Measurements from ENCODE around the gene SH2D1A. TPM values are rescaled to one million over a fixed set of nuclear protein-coding genes. Genes with fewer than 3 reads are reported as not detected.

SH2D1A gene
- total and polyA plus RNA-seq, 2 of the 4 experiments (the other 2 are of a cell fraction): not detected

- H3K18ac ChIP-seq (ENCODE audit: low read depth, low read length): no peak overlapping the region
- H2BK15ac ChIP-seq (ENCODE audit: low read depth, low read length): no peak overlapping the region
- ATAC-seq (ENCODE audit: low read depth) (no peak), DNase-seq (no peak)
- no peak overlapping the region for H3K27ac ChIP-seq (ENCODE audit: insufficient read depth, low read length)
- no peak overlapping the region for H3K56ac ChIP-seq (ENCODE audit: extremely low read depth, insufficient read depth, low read length)
- intact Hi-C loops (cut with micrococcal nuclease): no loop called here
- CTCF ChIA-PET: no interaction called here
- no peak overlapping the region for H2BK5ac ChIP-seq (ENCODE audit: low read depth, low read length, poor library complexity, severe bottlenecking)
- no peak overlapping the region for H2AK5ac ChIP-seq (ENCODE audit: low read depth, low read length)
- no peaks in the 10 kb centered on the region for H3K4me1 ChIP-seq (ENCODE audit: control insufficient read depth, insufficient read depth, low read length)
- no peak overlapping the region for H3K4me3 ChIP-seq (ENCODE audit: insufficient read depth, low read depth, low read length)
- H4K20me1 ChIP-seq (ENCODE audit: insufficient read depth, low read length): no peaks in the 10 kb centered on the region
- H3K14ac ChIP-seq (replicated peaks; ENCODE audit: low read depth, low read length): no peak overlapping the region
- no CpG with 5 or more reads among the region's 2 CpGs for WGBS, 2 experiments (ENCODE audit: extremely low coverage in 2 of 2, insufficient read length in 1 of 2)
- H3K27me3 ChIP-seq (ENCODE audit: control insufficient read depth, insufficient read depth, low read length): no peaks in the 10 kb centered on the region
- no peak for TF ChIP-seq NFE2L2 (IDR thresholded peaks at IDR 0.05; ENCODE audit: low read depth, low read length)
- TF ChIP-seq CEBPB (IDR thresholded peaks at IDR 0.05; ENCODE audit: low read depth, low read length): no peak
- no peak for TF ChIP-seq RCOR1 (IDR thresholded peaks at IDR 0.05; ENCODE audit: insufficient replicate concordance, low read length)
- no peak for TF ChIP-seq ELK1 (IDR thresholded peaks at IDR 0.05; ENCODE audit: borderline replicate concordance, low read depth, low read length)
- TF ChIP-seq FOS (IDR thresholded peaks at IDR 0.05; ENCODE audit: low read depth, low read length): no peak
- no peak for TF ChIP-seq MAZ (IDR thresholded peaks at IDR 0.05; ENCODE audit: borderline replicate concordance, low read depth, low read length)
- TF ChIP-seq BHLHE40 (IDR thresholded peaks at IDR 0.05; ENCODE audit: low read depth, low read length): no peak
- no peak for TF ChIP-seq MAFK (IDR thresholded peaks at IDR 0.05; ENCODE audit: low read depth, low read length)
- TF ChIP-seq POLR2A (IDR thresholded peaks at IDR 0.05; ENCODE audit: low read depth, low read length): no peak
- no peak for TF ChIP-seq RAD21 (IDR thresholded peaks at IDR 0.05; ENCODE audit: low read length)
- TF ChIP-seq CHD1 (IDR thresholded peaks at IDR 0.05; ENCODE audit: low read depth, low read length): no peak
- no peak for TF ChIP-seq RFX5 (IDR thresholded peaks at IDR 0.05; ENCODE audit: low read depth, low read length)
- no peak for TF ChIP-seq MXI1 (IDR thresholded peaks at IDR 0.05; ENCODE audit: borderline replicate concordance, low read depth, low read length)
- no peak overlapping the region for H3K23ac ChIP-seq (ENCODE audit: low read depth, low read length)
- H3K79me1 ChIP-seq (ENCODE audit: low read depth in 1 of 2, low read length in 2 of 2): no peaks in the 10 kb centered on the region
- no peak overlapping the region for H3K4ac ChIP-seq (ENCODE audit: low read depth, low read length)
- dilution Hi-C loops (cut with HindIII; ENCODE audit: low sequenced_read_pairs, unreplicated experiment): no loop called here
- no peak overlapping the region for H2BK120ac ChIP-seq (ENCODE audit: low read depth, low read length)
- no TSS peak for BruUV-seq (replicated peaks)
- no peaks in the 10 kb centered on the region for H3K36me3 ChIP-seq (ENCODE audit: control insufficient read depth, insufficient read depth, low read length)
- H2AK9ac ChIP-seq (replicated peaks; ENCODE audit: low read depth, low read length, poor library complexity): no peak overlapping the region
- H4K5ac ChIP-seq (ENCODE audit: low read depth, low read length): no peak overlapping the region
- POLR2A ChIA-PET (ENCODE audit: unreplicated experiment): no interaction called here
- H3K4me2 ChIP-seq (ENCODE audit: low read depth, low read length): no peak overlapping the region
- H4K91ac ChIP-seq (ENCODE audit: insufficient read depth, low read depth, low read length): no peak overlapping the region
- in situ Hi-C loops (cut with MboI; ENCODE audit: low sequenced_read_pairs): no loop called here
- H3K9me3 ChIP-seq (ENCODE audit: control insufficient read depth, insufficient read depth, low read length): no peaks in the 10 kb centered on the region
- no peak overlapping the region for H2BK20ac ChIP-seq (ENCODE audit: low read depth, low read length)
- H3K9ac ChIP-seq (ENCODE audit: low read depth, low read length): no peak overlapping the region
- no peak overlapping the region for H4K8ac ChIP-seq (ENCODE audit: low read depth in 2 of 2, low read length in 2 of 2)
- H2AFZ ChIP-seq (replicated peaks; ENCODE audit: low read length, poor library complexity): no peak overlapping the region
- no peaks in the 10 kb centered on the region for H3K9me1 ChIP-seq (ENCODE audit: insufficient read depth, low read length)
These were observed 15.7 kb downstream of the SH2D1A start for GRCh38 chrX:124362072-124362471.
